GM12874 (cell line): ENCODE measurements around the gene EXOC3L1.

ENCODE experiments used
- CTCF ChIP-seq: IDR thresholded peaks from 2 replicates; pipeline ENCODE4 v1.5.1; 2011; ENCODE audit warnings: low read depth, mild to moderate bottlenecking, control low read depth, low read length, moderate library complexity; ENCODE audit not compliant: insufficient read depth

Gene EXOC3L1

GRCh38 chr16:67185651-67186134 lies 4.2 kb downstream of the EXOC3L1 start:
- no peak for TF ChIP-seq CTCF

GRCh38 chr16:67184995-67185650 lies 4.8 kb downstream of the EXOC3L1 start:
- TF ChIP-seq CTCF: peak; percentile 92

- TF ChIP-seq CTCF: no peak
Observed at GRCh38 chr16:67184453-67184994, 5.4 kb downstream of the EXOC3L1 start.

- TF ChIP-seq CTCF: no peak
Observed at GRCh38 chr16:67183627-67184452, 6.1 kb downstream of the EXOC3L1 start, which contains the start of gene MATCAP1. TSS of gene MATCAP1 (minus strand) at chr16:67183963. CDS start at chr16:67180610, 3,353 bp downstream.

- no peak for TF ChIP-seq CTCF
Observed at GRCh38 chr16:67183284-67183626, 6.7 kb downstream of the EXOC3L1 start.

GRCh38 chr16:67182288-67182687 lies 7.6 kb downstream of the EXOC3L1 start:
- TF ChIP-seq CTCF: no peak

- no peak for TF ChIP-seq CTCF
Observed at GRCh38 chr16:67181346-67181745, 8.6 kb downstream of the EXOC3L1 start.
